ENCODE results near the gene VIM.

Gene VIM

GRCh38 chr10:17188644-17189172 is 39.3 kb upstream of the VIM start:
- TF ChIP-seq, protein P1, sequence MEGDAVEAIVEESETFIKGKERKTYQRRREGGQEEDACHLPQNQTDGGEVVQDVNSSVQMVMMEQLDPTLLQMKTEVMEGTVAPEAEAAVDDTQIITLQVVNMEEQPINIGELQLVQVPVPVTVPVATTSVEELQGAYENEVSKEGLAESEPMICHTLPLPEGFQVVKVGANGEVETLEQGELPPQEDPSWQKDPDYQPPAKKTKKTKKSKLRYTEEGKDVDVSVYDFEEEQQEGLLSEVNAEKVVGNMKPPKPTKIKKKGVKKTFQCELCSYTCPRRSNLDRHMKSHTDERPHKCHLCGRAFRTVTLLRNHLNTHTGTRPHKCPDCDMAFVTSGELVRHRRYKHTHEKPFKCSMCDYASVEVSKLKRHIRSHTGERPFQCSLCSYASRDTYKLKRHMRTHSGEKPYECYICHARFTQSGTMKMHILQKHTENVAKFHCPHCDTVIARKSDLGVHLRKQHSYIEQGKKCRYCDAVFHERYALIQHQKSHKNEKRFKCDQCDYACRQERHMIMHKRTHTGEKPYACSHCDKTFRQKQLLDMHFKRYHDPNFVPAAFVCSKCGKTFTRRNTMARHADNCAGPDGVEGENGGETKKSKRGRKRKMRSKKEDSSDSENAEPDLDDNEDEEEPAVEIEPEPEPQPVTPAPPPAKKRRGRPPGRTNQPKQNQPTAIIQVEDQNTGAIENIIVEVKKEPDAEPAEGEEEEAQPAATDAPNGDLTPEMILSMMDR (IDR thresholded peaks at IDR 0.05; ENCODE audit: low read depth, low read length, missing control alignments), result no peak
- H3K4me3 ChIP-seq (ENCODE audit: low read depth, low read length), result no peak overlapping the region
- no peak for DNase-seq (ENCODE audit: low read depth)
- in situ Hi-C loops (cut with HindIII; ENCODE audit: low sequenced_read_pairs), result no loop called here

DNA sequence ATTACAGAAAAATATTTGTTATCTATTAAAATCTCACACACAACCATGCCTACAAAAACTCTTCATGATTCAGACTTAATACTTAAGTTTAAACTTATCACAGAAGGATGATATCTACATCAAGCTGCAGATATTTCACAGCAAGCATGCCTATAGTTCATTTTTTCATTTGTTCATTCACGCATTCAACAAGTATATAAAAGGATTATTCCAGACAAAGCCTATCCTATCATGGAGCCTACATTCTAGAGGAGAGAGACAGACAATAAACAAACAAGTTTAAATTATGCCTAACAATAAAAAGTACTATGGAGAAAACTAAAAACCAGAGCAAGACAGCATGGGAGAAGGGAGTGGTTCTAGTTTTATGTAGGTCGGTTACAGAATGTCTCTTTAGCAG is 37.4 kb upstream of the VIM start:
- TF ChIP-seq, protein P1 (IDR thresholded peaks at IDR 0.05; ENCODE audit: low read depth, low read length, missing control alignments), result no peak
- in situ Hi-C loops (cut with HindIII; ENCODE audit: low sequenced_read_pairs), result no loop called here
- DNase-seq (ENCODE audit: low read depth), result no peak
- H3K4me3 ChIP-seq (ENCODE audit: low read depth, low read length), result no peak overlapping the region

GRCh38 chr10:17195083-17195482 is 33.0 kb upstream of the VIM start:
- TF ChIP-seq, protein P1 (IDR thresholded peaks at IDR 0.05; ENCODE audit: low read depth, low read length, missing control alignments), result no peak

DNA sequence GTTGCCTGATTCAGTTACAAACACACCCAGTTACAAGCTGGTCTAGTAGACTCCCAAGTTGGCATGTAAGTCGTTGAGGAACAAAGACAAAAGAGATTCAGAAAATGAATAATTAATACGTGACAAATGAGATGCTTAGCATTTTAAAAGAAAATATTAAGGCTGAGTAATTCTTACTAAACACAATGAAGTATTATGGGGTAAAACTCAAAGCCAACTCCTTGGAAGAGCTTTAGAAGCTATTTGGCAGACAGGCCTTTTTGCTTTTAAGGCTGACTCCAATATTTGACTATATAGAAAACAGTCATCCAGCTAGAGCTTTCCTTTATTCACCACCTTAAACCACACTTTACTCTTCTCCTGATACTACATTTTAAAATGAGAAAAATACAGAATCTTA is 32.0 kb upstream of the VIM start:
- in situ Hi-C loops (cut with HindIII; ENCODE audit: low sequenced_read_pairs), result no loop called here

More at GRCh38 chr10:17195083-17195482, 33.0 kb upstream of the VIM start:
- in situ Hi-C loops (cut with HindIII; ENCODE audit: low sequenced_read_pairs), result no loop called here
- H3K4me3 ChIP-seq (ENCODE audit: low read depth, low read length), result no peak overlapping the region
- DNase-seq (ENCODE audit: low read depth), result no peak

DNA sequence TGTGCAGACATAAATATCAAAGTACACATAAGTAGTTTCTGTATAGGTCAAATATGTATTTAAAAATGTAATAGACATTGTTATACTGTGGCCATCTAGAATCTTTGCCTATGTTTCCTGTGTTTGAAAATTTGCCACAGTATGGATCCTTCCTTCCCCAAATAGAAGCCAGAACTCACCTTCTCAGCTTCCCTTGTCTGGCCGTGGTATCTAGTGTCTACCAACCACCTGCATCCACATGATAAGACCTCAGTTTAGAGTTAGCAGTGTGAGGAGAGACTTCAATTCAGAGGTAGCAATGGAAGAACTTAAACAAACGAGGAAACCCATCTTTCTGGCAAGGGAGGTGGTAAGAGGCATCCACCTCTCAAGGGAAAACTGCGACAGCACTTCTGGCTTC is 31.5 kb upstream of the VIM start:
- no peak overlapping the region for H3K4me3 ChIP-seq (ENCODE audit: low read depth, low read length)
- DNase-seq (ENCODE audit: low read depth), result no peak
- in situ Hi-C loops (cut with HindIII; ENCODE audit: low sequenced_read_pairs), result no loop called here
- TF ChIP-seq, protein P1 (IDR thresholded peaks at IDR 0.05; ENCODE audit: low read depth, low read length, missing control alignments), result no peak

More for the DNA sequence above, 32.0 kb upstream of the VIM start:
- TF ChIP-seq, protein P1 (IDR thresholded peaks at IDR 0.05; ENCODE audit: low read depth, low read length, missing control alignments), result no peak
- DNase-seq (ENCODE audit: low read depth), result no peak
- no peak overlapping the region for H3K4me3 ChIP-seq (ENCODE audit: low read depth, low read length)

GRCh38 chr10:17199351-17199804 is 28.7 kb upstream of the VIM start:
- H3K4me3 ChIP-seq (ENCODE audit: low read depth, low read length), result peak overlapping the region; percentile 50
- in situ Hi-C loops (cut with HindIII; ENCODE audit: low sequenced_read_pairs), result no loop called here
- TF ChIP-seq, protein P1 (IDR thresholded peaks at IDR 0.05; ENCODE audit: low read depth, low read length, missing control alignments), result no peak
- no peak for DNase-seq (ENCODE audit: low read depth)

Data from astrocyte of the cerebellum (primary cell).